HepG2 (cell line): ENCODE measurements around the gene TNFRSF9. TPM values are rescaled to one million over a fixed set of nuclear protein-coding genes. Genes with fewer than 3 reads are reported as not detected.

Experiments
- CHD2 ChIP-seq: IDR thresholded peaks from 2 replicates; pipeline ENCODE4 v1.6.1; 2011; ENCODE audit warnings: low read depth, low read length, improper control_type of control experiment
- KDM2A ChIP-seq: sonication (generic); formaldehyde crosslinking; IDR thresholded peaks from 2 replicates; pipeline ENCODE4 v1.4.0; 2020; ENCODE audit warnings: low read depth, missing genetic modification reagents, borderline replicate concordance
- KLF16 ChIP-seq, 2 experiments: sonication (generic) in 1 of 2; formaldehyde crosslinking in 1 of 2; IDR thresholded peaks; 2 replicates each; pipeline versions ENCODE4 v1.6.1 to v1.8.0; 2016 to 2023; ENCODE audit warnings: missing genetic modification reagents in 2 of 2, missing compliant biosample characterization in 1 of 2
- NONO ChIP-seq, 2 experiments: fragments of 450-650 bp in 1 of 2; sonication (generic) in 1 of 2; formaldehyde crosslinking in 1 of 2; IDR thresholded peaks in 1 of 2; conservative IDR thresholded peaks in 1 of 2; 2 replicates each; pipeline versions ENCODE4 v1.6.1 to v1.8.0; 2017 to 2022; ENCODE audit warnings: mild to moderate bottlenecking in 1 of 2, missing genetic modification reagents in 1 of 2, moderate library complexity in 1 of 2
- ZNF24 ChIP-seq: fragments of 450-650 bp; IDR thresholded peaks from 2 replicates; pipeline ENCODE4 v1.6.1; 2017; ENCODE audit warnings: antibody characterized with exemption, mild to moderate bottlenecking
- ZSCAN25 ChIP-seq: sonication (generic); formaldehyde crosslinking; IDR thresholded peaks from 2 replicates; pipeline ENCODE4 v1.8.0; 2022; ENCODE audit warnings: mild to moderate bottlenecking, missing genetic modification reagents
- polyA plus RNA-seq, 8 experiments: library from polyadenylated mRNA; depleted of rRNA in 3 of 8; stranded (reverse) in 7 of 8; unstranded in 1 of 8; fragments of >200 nt; fragmentation: Illumina TruSeq in 4 of 8; extraction: Trizol in 4 of 8; gene quantifications; 2 replicates each; pipeline versions ENCODE4 v1.2.1 to v1.2.3, GENCODE V29; 2011 to 2016; ENCODE audit warnings: low read depth in 4 of 8, missing spikeins in 1 of 8, mixed read lengths in 1 of 8; ENCODE audit not compliant: insufficient read depth in 1 of 8
- total RNA-seq, 5 experiments: library from RNA; depleted of rRNA; stranded (reverse); fragments of >200 nt; fragmentation: Illumina TruSeq; extraction: Trizol; gene quantifications; 2 replicates each; pipeline ENCODE4 v1.2.3, GENCODE V29; 2016; ENCODE audit warnings: low read depth in 1 of 5
- TF ChIP-seq, protein P1 (sequence below): sonication (generic); formaldehyde crosslinking; IDR thresholded peaks from 2 replicates; pipeline ENCODE4 v1.4.0; 2020; ENCODE audit warnings: missing genetic modification reagents
- TF ChIP-seq, protein P2 (sequence below): sonication (generic); formaldehyde crosslinking; IDR thresholded peaks from 2 replicates; pipeline ENCODE4 v1.8.0; 2022; ENCODE audit warnings: mild to moderate bottlenecking, missing genetic modification reagents, moderate library complexity
- TF ChIP-seq, protein P3 (sequence below): sonication (generic); formaldehyde crosslinking; IDR thresholded peaks from 2 replicates; pipeline ENCODE4 v1.8.1; 2023; ENCODE audit warnings: missing genetic modification reagents, inconsistent platforms, borderline replicate concordance

TNFRSF9 gene
- total and polyA plus RNA-seq, 2 of the 13 experiments (the other 11 are each of a cell fraction or from before 2014, with no cell fraction given) = 0.07 TPM; not detected in 1

DNA sequence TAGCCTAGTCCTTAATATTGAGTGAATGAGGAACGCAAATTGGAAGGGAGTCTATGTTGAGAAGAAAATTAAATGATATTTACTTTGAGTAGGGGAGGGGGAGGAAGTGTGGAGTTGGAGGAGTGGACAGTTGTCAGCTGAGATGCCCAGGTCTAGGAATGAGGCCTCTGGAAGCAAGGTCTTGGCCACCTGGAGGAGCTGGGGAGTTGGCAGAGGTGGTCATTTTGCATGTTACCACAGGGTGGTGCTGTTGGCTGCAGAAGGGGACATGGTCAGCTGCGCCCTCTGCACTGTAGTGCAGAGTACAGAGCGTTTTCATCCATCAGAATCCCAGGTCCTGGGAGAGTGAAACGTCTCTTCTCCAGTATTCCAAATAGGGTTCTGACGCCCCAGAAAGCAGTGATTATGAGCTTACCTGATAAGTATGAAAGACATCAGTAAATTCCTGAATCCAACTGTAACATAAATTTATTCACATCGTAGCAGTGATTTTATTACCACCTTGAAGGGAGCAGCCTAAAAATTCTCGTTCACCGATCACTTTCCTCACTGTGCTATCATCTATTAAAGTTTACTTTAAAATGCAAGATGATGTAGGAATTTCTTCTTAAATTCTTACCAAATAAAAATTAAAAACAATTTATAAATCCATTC lies 34.7 kb upstream of the TNFRSF9 start (continued):
- TF ChIP-seq CHD2 (no peak), ZNF24 (no peak), KDM2A (CRISPR knock-in tag) (peak; percentile 74; the same call in 1 of the 2 replicates), KLF16 (CRISPR knock-in tag; IDR thresholded peaks at IDR 0.05) (peak in 1 of 2 experiments; percentile 71; a peak in 1 of 4 replicates), ZSCAN25 (CRISPR knock-in tag) (no peak), NONO (IDR thresholded peaks at IDR 0.05) (no peak), NONO (CRISPR knock-in tag; conservative IDR thresholded peaks at IDR 0.05) (0 out of 2 replicates have a peak, but pooled peaks have one; percentile 30)
- TF ChIP-seq, protein P1, sequence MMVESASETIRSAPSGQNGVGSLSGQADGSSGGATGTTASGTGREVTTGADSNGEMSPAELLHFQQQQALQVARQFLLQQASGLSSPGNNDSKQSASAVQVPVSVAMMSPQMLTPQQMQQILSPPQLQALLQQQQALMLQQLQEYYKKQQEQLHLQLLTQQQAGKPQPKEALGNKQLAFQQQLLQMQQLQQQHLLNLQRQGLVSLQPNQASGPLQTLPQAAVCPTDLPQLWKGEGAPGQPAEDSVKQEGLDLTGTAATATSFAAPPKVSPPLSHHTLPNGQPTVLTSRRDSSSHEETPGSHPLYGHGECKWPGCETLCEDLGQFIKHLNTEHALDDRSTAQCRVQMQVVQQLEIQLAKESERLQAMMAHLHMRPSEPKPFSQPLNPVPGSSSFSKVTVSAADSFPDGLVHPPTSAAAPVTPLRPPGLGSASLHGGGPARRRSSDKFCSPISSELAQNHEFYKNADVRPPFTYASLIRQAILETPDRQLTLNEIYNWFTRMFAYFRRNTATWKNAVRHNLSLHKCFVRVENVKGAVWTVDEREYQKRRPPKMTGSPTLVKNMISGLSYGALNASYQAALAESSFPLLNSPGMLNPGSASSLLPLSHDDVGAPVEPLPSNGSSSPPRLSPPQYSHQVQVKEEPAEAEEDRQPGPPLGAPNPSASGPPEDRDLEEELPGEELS = peak; percentile 38; the same call in 1 of the 2 replicates
- TF ChIP-seq, protein P2, sequence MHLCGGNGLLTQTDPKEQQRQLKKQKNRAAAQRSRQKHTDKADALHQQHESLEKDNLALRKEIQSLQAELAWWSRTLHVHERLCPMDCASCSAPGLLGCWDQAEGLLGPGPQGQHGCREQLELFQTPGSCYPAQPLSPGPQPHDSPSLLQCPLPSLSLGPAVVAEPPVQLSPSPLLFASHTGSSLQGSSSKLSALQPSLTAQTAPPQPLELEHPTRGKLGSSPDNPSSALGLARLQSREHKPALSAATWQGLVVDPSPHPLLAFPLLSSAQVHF (CRISPR knock-in tag) = no peak
- TF ChIP-seq, protein P3, sequence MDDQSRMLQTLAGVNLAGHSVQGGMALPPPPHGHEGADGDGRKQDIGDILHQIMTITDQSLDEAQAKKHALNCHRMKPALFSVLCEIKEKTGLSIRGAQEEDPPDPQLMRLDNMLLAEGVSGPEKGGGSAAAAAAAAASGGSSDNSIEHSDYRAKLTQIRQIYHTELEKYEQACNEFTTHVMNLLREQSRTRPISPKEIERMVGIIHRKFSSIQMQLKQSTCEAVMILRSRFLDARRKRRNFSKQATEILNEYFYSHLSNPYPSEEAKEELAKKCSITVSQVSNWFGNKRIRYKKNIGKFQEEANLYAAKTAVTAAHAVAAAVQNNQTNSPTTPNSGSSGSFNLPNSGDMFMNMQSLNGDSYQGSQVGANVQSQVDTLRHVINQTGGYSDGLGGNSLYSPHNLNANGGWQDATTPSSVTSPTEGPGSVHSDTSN (CRISPR knock-in tag) = no peak
